DMS79 treated with DMSO at 0.1 percent for 48 hours (cell line): Measurements from ENCODE around the gene MAGEC3.
"Not testable (repeated sequence)": the region's sequence is repeated elsewhere in the genome, so short reads cannot be mapped to it uniquely, and the experiment has no call there.

Experiments
- DNase-seq: peaks from one replicate; lab custom pipeline; 2025; lab: John Stamatoyannopoulos, UW

The MAGEC3 gene

DNA sequence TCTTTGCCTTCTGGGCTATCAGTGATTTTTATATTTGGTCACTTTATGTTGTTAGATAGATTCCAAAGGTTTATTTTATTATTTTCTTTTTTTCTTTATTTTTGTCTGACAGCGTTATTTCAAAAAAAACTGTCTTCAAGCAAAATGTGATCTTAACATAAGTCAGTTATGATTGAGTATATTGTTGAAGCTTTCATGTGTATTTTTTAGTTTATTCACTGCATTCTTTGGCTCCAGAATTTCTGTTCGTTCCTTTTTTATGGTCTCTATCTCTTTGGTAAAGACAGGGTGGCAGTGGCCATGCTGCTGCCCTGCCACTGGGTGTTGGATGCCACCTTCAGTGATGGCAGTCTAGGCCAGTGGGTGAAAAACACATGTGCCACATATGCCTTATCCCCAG, at the start of gene MAGEC3:
Gene MAGEC3, plus strand, starts transcription at position 301 of the 400 bp plus-strand sequence. Its CDS starts 0 bp downstream, at position 301.
- no peak for DNase-seq

DNA sequence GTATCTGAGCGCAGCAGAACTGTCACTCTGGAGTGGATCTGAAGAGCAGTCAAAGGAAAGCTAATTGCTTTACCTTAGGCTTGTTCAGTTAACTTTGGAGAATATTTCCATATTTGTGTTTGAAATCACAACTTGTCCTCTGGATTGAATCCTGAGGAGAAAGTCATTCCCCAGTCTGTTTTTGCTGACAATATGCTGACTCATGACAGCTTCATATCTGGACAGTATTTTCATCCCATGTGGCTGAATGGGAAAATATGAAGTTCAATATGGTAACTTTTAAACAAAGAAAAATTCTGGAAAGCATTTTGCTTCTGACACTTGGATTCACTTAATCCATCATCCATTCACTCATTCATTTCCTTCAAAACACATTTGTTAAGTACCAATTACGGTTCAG, 46.3 kb upstream of the MAGEC3 start:
- no peak for DNase-seq

DNA sequence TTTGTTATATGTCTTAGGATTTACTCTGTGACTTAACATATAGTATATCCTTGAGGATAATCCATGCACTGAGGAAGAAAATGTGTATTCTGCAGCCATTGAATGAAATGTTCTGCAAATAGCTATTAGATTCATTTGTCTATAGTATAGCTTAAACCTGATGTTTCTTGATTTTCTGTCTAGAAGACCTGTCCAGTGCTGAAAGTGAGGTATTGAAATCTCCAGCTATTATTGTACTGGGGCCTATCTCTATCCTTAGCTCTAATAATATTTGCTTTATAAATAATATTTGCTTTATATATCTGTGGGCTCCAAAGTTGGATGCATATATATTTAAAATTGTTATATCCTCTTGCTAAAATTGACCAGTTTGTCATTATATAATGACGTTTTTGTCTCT, 26.7 kb upstream of the MAGEC3 start:
- no peak for DNase-seq

GRCh38 chrX:141814213-141814857, 23.8 kb upstream of the MAGEC3 start:
- no peak for DNase-seq

DNA sequence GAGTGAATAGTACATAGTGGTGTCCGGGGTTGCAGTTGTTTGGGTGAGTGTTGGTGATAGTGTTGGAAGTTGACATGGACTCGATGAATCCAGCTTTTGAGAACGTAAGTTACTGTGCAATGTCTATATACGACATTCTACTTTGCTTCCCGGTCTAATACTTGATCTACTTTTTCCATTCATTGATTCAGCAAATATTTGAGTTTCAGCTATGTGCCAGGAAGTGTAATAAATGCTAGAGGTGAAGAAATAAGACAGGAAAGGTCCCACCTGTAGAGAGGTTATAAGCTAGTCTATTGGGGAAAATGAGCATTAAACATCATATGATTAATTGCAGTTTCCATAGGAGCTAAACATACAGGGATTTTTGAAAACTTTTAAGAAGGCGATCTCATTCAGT, 22.2 kb upstream of the MAGEC3 start:
- no peak for DNase-seq

DNA sequence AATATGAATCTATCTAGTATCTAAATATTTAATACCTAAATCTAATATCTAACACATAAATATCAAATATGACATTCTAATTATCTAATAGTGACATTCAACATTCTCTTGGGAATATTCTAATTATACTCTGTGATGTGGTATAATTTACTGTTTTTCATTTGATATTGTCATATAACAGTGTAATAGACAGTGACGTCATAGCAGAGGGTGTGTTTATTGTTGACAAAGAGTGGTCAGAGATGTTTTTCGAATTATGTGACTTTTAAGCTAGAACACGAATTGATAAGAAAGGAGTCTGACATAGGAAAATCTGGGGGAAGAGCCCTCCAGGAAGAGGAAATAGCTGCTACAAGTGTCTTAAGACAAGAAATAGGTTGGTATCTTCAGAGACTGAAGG, 5.9 kb upstream of the MAGEC3 start:
- DNase-seq = no peak

GRCh38 chrX:141839856-141840255, 1.7 kb downstream of the MAGEC3 start:
- no peak for DNase-seq

DNA sequence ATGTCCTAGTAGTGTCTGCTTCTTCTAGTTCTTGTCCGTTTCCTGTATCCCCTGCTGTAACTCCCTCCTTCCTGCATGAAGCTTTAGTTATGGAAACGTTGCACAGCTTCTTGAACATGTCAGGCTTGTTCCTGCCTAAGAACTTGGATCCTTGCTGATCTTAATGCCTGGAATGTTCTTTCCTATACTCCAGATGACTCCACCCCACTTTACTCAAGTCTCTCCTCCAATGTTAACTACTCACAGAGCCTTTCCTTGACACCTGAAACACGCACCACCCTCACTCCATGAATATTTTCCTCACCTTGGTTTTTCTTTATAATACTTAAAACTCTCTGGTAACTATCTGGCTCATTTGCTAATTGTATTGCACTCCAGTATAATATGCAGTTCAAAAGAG, 19.4 kb downstream of the MAGEC3 start:
- no peak for DNase-seq

- DNase-seq = no peak
Observed at GRCh38 chrX:141879616-141880015, 41.5 kb downstream of the MAGEC3 start.

DNA sequence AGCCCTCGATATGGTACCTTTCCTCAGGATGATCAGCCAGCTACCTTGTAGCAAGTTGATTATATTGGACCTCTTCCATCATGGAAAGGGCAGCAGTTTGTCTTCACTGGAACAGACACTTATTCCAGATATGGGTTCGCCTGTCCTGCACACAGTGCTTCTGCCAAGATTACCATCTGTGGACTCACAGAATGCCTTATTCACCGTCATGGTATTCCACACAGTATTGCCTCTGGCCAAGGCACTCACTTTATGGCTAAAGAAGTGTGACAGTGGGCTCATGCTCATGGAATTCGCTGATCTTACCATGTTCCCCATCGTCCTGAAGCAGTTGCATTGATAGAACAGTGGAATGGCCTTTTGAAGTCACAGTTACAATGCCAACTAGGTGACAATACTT, 50.7 kb downstream of the MAGEC3 start:
- DNase-seq = not testable (repeated sequence)

GRCh38 chrX:141894733-141895132, 56.6 kb downstream of the MAGEC3 start:
- no peak for DNase-seq

DNA sequence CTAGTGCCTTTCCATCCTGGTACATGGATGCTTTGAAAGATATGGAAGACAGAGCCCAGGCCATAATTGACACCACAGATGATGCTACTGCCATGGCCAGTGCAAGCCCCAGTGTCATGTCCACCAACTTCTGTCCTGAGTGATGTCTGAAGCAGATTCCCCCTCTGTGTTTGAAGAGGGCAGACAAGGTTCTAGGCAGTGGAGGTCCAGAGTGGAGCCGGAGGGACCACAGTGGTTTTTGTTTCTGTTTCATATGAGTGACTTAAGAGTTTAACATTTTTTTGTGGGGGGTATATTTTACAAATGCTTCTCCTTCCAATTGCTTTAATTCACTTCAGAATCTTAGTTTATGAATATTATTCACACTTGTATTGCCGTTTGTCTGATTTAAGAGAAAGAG, 59.6 kb downstream of the MAGEC3 start:
- no peak for DNase-seq

DNA sequence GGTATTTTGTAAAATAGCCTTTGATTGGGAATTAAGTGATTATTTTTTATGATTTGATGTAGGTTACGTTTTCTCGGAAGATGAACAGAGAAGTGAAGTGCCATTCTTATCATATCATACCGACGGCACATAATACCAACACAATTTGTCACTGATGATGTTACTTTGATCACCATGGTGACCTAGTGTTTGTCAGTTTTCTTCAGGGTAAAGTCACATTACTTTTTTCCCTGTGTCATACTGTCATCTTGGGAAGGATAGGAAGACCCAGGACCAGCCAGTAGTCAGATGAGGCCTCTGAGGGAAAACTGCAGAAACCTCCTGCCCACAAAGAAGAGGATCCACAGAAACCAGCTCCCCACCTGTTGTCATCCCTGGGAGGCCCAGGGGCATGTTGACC, 64.2 kb downstream of the MAGEC3 start:
- no peak for DNase-seq

DNA sequence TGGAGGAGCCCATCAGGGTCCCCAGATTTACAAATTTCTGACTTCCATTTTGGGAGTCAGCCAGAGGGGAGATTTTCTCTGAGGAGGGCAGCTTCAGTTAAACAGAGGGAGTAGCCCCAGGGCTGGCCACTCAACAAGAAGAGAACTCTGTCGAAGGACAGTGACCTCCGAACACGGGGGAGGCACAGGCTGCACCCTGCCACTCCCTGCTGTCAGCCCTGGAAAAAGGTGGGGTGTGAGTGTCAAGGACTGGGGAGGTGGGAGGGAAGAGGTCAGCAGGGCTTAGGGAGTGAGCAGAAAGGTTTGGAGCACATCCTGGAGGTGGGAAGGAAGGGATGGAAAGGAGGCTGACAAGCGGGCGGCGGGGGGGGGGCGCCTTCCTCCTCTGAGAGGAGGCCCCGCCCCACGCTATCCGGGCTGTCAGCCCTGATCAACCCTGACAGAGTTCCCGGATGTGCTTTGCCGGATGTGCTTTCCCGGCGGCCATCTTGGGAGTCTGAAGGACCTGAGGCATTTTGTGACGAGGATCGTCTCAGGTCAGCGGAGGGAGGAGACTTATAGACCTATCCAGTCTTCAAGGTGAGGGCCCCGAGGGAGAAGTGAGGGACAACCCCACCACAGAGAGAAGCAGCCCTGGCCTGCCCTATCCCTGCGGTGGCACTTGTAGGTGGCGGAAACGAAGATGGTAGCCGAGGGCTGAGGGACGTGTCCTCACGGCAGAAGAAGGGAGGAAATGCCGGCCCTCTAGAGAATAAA, 65.5 kb downstream of the MAGEC3 start, which contains the start of gene MAGEC1:
Gene MAGEC1, plus strand, starts transcription at position 495 of the 756 bp plus-strand sequence. CDS start 1,179 bp downstream, outside the sequence.
- no peak for DNase-seq

- DNase-seq = no peak
Observed at GRCh38 chrX:141904262-141904661, 66.1 kb downstream of the MAGEC3 start.

DNA sequence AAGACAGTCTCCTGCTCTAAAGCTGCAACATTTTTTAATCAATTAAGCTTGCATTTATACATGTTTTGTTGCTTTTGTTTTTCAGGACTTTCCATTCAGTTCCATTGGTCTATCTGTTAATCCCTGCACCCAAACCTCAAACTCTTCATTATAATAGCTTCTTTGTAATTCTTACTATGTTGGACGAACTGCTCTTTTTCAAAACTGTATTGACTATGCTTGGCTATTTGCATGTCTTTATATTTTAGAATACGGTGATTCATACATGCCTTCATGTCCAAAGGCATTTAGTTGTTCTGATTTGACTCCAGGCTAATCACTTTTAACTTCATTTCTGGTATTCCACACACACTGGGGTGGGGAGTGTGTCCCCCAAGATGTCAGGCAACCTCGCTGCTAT, 79.7 kb downstream of the MAGEC3 start:
- DNase-seq = no peak

- no peak for DNase-seq
Observed at GRCh38 chrX:141924293-141924692, 86.2 kb downstream of the MAGEC3 start.

- no peak for DNase-seq
Observed at GRCh38 chrX:141928432-141928831, 90.3 kb downstream of the MAGEC3 start.

DNA sequence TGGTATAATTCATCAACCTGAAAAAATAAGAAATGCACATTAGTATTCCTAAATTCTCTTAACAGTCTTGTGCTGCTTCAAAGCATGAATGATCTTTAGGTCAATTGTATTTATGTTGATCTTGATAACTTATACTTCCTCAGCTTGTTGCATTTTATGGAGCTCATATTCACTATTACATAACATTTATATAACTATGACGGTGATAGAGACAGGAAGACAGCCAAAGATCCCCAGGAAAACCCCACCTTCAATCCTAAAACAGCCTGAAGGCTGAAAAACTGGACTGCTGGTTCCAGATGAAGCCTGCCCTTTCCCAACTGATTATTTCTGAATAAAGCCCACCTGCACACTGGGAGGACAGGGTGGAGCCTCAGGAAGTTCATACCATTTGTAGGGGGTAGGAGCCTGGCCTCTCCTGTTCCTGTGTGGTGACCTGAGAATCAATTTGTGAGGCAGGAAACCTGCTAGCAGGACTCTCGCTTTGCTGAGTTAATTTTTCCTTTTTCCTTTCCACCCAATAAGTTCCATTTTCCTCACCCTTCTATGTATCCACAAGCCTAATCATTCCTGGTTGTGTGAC, 96.0 kb downstream of the MAGEC3 start:
- no peak for DNase-seq

- DNase-seq = no peak
Observed at GRCh38 chrX:141935645-141936044, 97.5 kb downstream of the MAGEC3 start.

DNA sequence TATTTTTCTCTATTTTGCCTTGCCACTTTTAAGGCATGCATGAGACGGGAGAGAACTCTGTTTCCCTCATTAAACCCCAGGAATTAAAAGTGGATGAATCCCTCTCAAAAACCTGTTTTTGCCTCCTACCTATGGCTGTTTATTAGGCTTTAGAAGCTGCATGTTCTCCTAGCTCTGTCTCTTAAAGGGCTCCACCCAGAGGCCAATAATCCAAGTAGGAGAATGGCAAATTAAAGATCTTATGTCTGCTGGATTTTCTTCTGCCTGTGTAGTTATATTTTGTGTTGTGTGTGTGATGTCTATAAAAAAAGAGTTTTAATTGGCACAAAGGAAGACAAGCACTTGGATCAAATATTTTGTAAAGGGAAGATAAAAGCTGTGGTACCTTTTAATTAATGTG, 98.0 kb downstream of the MAGEC3 start:
- no peak for DNase-seq

- no peak for DNase-seq
Observed at GRCh38 chrX:141941234-141941633, 103.1 kb downstream of the MAGEC3 start.

- DNase-seq = no peak
Observed at GRCh38 chrX:141945426-141945825, 107.3 kb downstream of the MAGEC3 start.
